GM21390 (cell line): Measurements from ENCODE around the gene SLX4IP.
"Not testable (repeated sequence)": the region's sequence is repeated elsewhere in the genome, so short reads cannot be mapped to it uniquely, and the experiment has no call there.

Experiments used
- ATAC-seq: cut with Tn5 transposase; IDR thresholded peaks from one replicate; pipeline ENCODE4 v1.9.1; 2021; ENCODE audit not compliant: unreplicated experiment

Gene SLX4IP

GRCh38 chr20:10434832-10435812 lies at the start of gene SLX4IP:
Gene SLX4IP (plus strand): TSS chr20:10435305. CDS start chr20:10458205, 22,900 bp downstream.
- peak; percentile 44 for ATAC-seq

GRCh38 chr20:10385850-10386544 lies 49.1 kb upstream of the SLX4IP start:
- ATAC-seq = no peak

- ATAC-seq = no peak
Measured at GRCh38 chr20:10387686-10388085, 47.4 kb upstream of the SLX4IP start.

GRCh38 chr20:10388597-10388996 lies 46.5 kb upstream of the SLX4IP start:
- ATAC-seq = no peak

GRCh38 chr20:10390709-10391108 lies 44.4 kb upstream of the SLX4IP start:
- no peak for ATAC-seq

- not testable (repeated sequence) for ATAC-seq
Measured at GRCh38 chr20:10394752-10395151, 40.4 kb upstream of the SLX4IP start.

- ATAC-seq = no peak
Measured at GRCh38 chr20:10398834-10399369, 36.2 kb upstream of the SLX4IP start.

GRCh38 chr20:10402938-10403608 lies 32.0 kb upstream of the SLX4IP start:
- peak; percentile 45 for ATAC-seq

GRCh38 chr20:10404023-10404628 lies 31.0 kb upstream of the SLX4IP start:
- no peak for ATAC-seq

- ATAC-seq = no peak
Measured at GRCh38 chr20:10404959-10405530, 30.1 kb upstream of the SLX4IP start.

- ATAC-seq = no peak
Measured at GRCh38 chr20:10408108-10408813, 26.8 kb upstream of the SLX4IP start.

- no peak for ATAC-seq
Measured at GRCh38 chr20:10411673-10412072, 23.4 kb upstream of the SLX4IP start.

GRCh38 chr20:10412591-10413408 lies 22.3 kb upstream of the SLX4IP start:
- peak; percentile 58 for ATAC-seq

- no peak for ATAC-seq
Measured at GRCh38 chr20:10415013-10415650, 20.0 kb upstream of the SLX4IP start.

- ATAC-seq = not testable (repeated sequence)
Measured at GRCh38 chr20:10417218-10417617, 17.9 kb upstream of the SLX4IP start.

GRCh38 chr20:10419550-10420133 lies 15.5 kb upstream of the SLX4IP start:
- no peak for ATAC-seq

GRCh38 chr20:10423735-10424134 lies 11.4 kb upstream of the SLX4IP start:
- ATAC-seq = no peak
